Chondrocyte (in vitro differentiated cells): Measurements from ENCODE around the gene UBQLN1. TPM values are rescaled to one million over a fixed set of nuclear protein-coding genes. Genes with fewer than 3 reads are reported as not detected.

ENCODE experiments used
- DNase-seq: peaks from one replicate; pipeline ENCODE4 v3.0.0; 2021; ENCODE audit warnings: mixed read lengths, low spot score
- H3K27ac Mint-ChIP-seq: one replicate; pipeline ENCODE4 v1.8.0; 2021; ENCODE audit warnings: mild to moderate bottlenecking, moderate library complexity, mixed read lengths; ENCODE audit not compliant: unreplicated experiment
- H3K27me3 Mint-ChIP-seq: 2 replicates; pipeline ENCODE4 v1.8.0; 2021; ENCODE audit warnings: low read depth, mixed read lengths
- H3K36me3 Mint-ChIP-seq: 2 replicates; pipeline ENCODE4 v1.8.0; 2021; ENCODE audit warnings: low read depth, mixed read lengths
- H3K4me1 Mint-ChIP-seq: 2 replicates; pipeline ENCODE4 v1.8.0; 2021; ENCODE audit warnings: low read depth, mild to moderate bottlenecking, mixed read lengths
- H3K4me3 Mint-ChIP-seq: one replicate; pipeline ENCODE4 v1.8.0; 2021; ENCODE audit warnings: mild to moderate bottlenecking, moderate library complexity, mixed read lengths; ENCODE audit not compliant: unreplicated experiment
- H3K9me3 Mint-ChIP-seq: 2 replicates; pipeline ENCODE4 v1.8.0; 2021; ENCODE audit warnings: low read depth, mixed read lengths
- CTCF ChIP-seq: fragments of 200-600 bp; sonication (generic); IDR thresholded peaks from 2 replicates; pipeline ENCODE4 v1.5.0; 2021; ENCODE audit warnings: antibody characterized with exemption, mild to moderate bottlenecking, moderate library complexity
- total RNA-seq: library from RNA; stranded (reverse); gene quantifications from 3 replicates; pipeline ENCODE4 v1.2.1, GENCODE V29; 2021

Gene UBQLN1
- total RNA-seq, 1 donor from 2014 or later: 83.4 TPM

GRCh38 chr9:83637389-83637788 is 70.4 kb downstream of the UBQLN1 start:
- no peaks in the 10 kb centered on the region for H3K27me3 Mint-ChIP-seq
- H3K27ac Mint-ChIP-seq: no peak overlapping the region
- TF ChIP-seq CTCF: no peak
- H3K4me1 Mint-ChIP-seq: peaks cover 4% of the 10 kb centered on the region
- no peak for DNase-seq
- H3K4me3 Mint-ChIP-seq: no peak overlapping the region
- peaks cover 3% of the 10 kb centered on the region for H3K36me3 Mint-ChIP-seq
- H3K9me3 Mint-ChIP-seq: no peaks in the 10 kb centered on the region

DNA sequence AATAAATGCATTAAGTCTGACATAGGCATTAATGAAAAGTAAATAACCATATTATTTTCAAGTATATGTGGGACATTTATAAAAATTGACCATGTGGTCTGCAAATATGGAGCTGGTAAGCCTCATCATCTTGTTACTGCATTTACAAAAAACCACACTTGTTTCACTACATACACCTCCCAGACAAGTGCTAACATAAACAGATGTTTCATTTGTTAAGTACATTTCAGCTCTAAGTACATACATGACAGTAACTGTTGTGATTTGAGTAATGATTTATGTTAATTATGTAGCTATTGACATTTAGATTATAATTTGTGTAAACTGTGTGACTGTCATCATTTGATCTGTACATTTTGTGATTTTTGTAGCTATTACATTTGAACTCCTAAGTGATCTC is 70.9 kb downstream of the UBQLN1 start:
- no peak for DNase-seq
- H3K4me1 Mint-ChIP-seq: peaks cover 4% of the 10 kb centered on the region
- peaks cover 3% of the 10 kb centered on the region for H3K36me3 Mint-ChIP-seq
- no peaks in the 10 kb centered on the region for H3K9me3 Mint-ChIP-seq
- H3K27me3 Mint-ChIP-seq: no peaks in the 10 kb centered on the region
- no peak overlapping the region for H3K27ac Mint-ChIP-seq
- H3K4me3 Mint-ChIP-seq: no peak overlapping the region
- no peak for TF ChIP-seq CTCF

GRCh38 chr9:83633676-83634075 is 74.1 kb downstream of the UBQLN1 start:
- H3K27ac Mint-ChIP-seq: no peak overlapping the region

DNA sequence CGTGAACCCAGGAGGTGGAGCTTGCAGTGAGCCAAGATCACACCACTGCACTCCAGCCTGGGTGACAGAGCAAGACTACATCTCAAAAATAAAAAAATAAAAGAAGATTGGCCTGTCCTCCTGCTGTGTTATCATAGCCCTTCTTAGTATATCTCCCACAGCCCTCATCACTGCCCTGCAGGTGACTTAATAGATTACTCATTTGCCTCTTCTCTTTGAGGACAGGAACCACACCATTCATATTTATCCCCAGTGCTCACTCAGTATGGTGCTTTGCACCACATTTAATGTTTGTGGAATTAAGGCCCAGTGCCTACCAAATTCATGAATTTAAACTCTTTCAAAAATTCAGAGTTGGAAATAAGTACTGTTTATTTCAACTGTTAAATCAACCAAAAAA is 74.5 kb downstream of the UBQLN1 start:
- Mint-ChIP-seq H3K36me3 (peaks cover 5% of the 10 kb centered on the region), H3K4me3 (no peak overlapping the region), H3K4me1 (peaks cover 3% of the 10 kb centered on the region), H3K27ac (no peak overlapping the region), H3K9me3 (no peaks in the 10 kb centered on the region), H3K27me3 (no peaks in the 10 kb centered on the region)
- no peak for TF ChIP-seq CTCF
- DNase-seq: no peak

More at GRCh38 chr9:83633676-83634075, 74.1 kb downstream of the UBQLN1 start:
- peaks cover 5% of the 10 kb centered on the region for H3K36me3 Mint-ChIP-seq
- no peaks in the 10 kb centered on the region for H3K27me3 Mint-ChIP-seq
- TF ChIP-seq CTCF: no peak
- peaks cover 3% of the 10 kb centered on the region for H3K4me1 Mint-ChIP-seq
- no peaks in the 10 kb centered on the region for H3K9me3 Mint-ChIP-seq
- H3K4me3 Mint-ChIP-seq: no peak overlapping the region
- DNase-seq: no peak

DNA sequence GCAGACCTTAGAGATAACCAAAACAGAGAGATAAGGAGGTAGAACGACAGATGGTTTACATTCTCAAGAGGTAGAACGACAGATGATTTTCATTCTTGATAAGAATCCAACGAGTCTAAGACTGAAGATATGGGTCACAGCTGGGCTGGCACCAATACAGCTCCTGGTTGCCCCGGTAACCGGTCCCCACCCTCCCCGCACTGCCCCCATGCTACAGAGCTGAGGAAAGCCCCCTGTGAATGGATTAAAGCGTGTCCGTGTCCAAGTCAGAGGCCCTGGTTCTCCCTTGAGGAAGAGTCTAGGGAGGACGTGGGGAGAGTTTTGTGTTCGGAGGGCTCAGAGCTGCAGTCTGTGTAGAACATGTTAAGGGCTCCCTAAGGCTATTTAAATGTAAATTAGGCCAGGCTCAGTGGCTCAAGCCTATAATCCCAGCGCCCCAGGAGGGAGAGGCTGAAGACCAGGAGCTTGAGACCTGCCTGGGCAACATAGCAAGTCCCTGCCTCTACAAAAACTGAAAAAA is 76.8 kb downstream of the UBQLN1 start:
- Mint-ChIP-seq H3K27ac (no peak overlapping the region), H3K9me3 (no peaks in the 10 kb centered on the region), H3K4me3 (no peak overlapping the region), H3K27me3 (no peaks in the 10 kb centered on the region), H3K4me1 (peaks cover 3% of the 10 kb centered on the region), H3K36me3 (peaks cover 7% of the 10 kb centered on the region)
- no peak for DNase-seq
- TF ChIP-seq CTCF: no peak
